HK-2 (cell line): ENCODE results near the gene RIBC2.

Source experiments
- DNase-seq: peaks from one replicate; pipeline ENCODE4 v3.0.0-alpha.2; 2018; ENCODE audit not compliant: unreplicated experiment

RIBC2 gene

DNA sequence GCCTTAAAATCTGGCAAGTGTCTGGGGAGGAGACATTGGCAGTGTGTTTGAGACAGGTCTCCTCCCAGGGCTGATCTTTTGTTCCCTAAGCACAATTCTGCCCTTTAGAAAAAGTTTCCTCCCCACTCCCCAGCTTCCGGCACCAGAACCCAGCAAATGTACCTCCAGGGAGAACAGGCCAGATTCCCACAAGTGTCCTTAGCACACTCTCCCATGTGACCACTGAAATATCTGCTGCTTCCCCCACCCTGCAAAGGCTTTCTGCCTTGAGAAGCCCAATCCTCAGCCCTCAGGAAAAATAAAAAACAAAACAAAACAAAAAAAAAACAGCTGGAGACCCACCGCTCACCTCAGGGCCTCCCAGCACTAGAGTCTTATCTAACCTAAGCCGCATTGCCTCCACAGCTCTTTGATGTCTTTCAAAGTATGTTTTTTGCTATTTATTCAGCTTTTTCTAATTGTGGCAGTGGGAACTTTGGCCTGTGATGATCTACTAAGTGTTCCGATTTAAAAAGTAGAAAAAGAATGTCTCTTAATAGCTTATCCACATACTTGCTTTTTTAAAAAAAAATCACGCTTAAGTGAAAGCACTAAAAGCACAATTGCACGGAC lies 60.2 kb downstream of the RIBC2 start:
- DNase-seq, result no peak

DNA sequence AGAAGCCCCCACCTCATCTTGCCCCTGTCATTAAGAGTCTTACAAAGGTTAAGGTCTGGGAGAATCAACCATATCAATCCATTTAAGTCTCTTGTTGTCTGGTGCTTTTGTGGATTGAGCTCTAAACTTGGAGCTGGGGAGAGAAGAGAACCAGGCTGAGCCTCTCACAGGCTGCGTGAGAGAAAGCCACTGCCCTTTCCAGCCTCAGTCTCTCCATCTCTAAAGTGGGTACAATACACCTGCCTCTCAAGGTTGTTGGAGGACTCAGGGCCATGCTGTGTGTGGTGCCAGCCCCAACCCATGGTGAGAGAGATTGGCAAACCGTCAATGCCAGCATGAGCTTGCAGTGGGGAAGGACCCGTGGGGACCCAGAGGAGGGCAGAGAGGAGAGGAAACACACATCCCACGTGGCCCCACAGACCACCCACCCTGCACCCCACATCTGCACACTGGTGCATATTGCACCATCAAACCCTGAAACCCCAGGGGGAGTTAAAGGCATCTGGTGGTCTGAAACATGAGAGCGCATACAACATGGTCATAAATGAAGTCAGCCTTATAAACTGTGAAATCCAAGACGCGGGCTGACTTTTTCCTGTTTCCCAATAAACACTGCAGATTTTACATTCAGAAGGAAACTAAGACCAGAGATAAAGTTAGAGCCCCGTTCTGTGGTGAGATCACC lies 61.7 kb downstream of the RIBC2 start:
- DNase-seq, result no peak

DNA sequence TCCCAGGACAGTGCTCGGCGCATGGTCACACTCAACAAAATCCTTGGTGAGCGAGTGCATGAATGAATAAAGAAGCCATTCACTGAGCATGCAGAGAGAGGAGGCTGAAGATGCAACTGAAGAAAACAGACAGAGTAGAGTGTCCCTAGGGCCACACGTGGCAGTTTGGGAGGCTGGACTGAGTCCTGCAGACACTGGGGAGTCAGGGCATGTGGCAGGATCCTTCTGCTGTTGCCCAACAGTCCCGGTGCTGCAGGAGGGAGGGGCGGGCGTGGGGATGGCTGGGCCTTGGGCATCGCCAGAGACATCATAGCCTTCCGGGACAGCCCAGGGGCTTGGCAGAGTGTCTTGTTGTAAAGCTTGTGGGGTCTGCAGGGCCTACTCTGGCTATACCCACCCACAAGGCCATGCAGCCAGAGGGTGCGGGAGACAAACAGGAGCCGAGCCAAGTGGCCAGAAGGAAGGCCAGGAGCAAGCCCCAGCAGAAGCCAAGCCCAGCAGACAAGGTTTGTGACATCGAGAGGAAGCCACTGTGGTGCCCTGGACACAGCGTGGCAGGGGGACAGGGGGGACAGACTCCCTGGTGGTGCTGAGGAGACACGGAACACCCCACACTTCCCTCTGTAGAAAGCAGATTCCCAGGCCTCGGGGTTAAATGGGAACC lies 62.5 kb downstream of the RIBC2 start:
- DNase-seq, result no peak

DNA sequence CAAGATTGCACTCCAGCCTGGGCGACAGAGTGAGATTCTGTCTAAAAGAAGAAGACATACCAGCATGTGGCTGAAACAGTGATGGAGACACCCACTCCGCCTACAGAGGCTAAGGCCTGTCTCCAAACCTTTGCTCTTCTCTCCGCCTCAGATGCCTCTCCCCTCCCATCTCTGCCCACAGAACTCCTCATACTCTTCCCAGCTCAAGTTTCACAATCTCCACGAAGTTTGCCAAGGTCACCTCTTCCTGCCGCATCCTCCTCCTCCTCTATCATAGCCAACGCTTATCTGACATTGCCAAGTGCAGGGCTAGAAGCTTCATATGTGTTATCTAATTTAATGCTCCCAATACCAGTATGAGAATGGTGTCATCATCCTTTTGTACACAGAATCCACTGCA lies 63.3 kb downstream of the RIBC2 start:
- DNase-seq, result no peak

DNA sequence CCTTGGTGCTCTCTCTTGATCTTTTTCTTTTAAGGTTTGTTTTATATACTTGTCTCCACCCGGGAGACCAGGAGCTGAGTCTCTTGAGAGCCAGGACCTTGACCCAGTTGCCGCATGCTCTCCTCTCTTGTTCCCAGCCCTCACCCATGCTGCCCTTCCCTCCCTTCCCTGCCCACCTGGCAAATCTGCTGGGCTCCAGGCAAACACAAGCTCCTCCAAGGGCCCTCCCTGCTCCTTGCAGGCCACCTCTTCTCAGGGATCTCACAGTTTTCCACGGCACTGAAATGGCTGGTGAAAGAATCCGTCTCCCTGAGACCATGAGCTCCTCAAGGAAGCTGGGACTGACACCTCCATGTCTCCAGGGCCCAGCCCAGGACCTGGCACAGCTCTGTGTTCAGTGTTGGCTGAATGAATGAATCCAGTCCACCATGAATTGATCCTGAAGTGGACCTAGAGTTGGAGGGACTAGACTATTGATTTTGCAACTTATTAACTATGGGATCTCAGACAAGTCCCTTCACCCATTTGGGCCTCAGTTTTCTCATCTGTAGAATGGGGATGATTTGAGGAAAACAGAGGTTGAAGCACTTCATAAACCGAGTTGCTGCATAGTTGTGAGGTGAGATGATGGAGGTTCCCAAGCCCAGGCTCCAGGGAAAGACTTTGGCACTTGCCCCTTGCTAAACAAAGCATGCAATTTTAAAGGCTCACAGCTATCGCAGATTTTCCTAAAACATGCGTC lies 64.0 kb downstream of the RIBC2 start:
- DNase-seq, result no peak

DNA sequence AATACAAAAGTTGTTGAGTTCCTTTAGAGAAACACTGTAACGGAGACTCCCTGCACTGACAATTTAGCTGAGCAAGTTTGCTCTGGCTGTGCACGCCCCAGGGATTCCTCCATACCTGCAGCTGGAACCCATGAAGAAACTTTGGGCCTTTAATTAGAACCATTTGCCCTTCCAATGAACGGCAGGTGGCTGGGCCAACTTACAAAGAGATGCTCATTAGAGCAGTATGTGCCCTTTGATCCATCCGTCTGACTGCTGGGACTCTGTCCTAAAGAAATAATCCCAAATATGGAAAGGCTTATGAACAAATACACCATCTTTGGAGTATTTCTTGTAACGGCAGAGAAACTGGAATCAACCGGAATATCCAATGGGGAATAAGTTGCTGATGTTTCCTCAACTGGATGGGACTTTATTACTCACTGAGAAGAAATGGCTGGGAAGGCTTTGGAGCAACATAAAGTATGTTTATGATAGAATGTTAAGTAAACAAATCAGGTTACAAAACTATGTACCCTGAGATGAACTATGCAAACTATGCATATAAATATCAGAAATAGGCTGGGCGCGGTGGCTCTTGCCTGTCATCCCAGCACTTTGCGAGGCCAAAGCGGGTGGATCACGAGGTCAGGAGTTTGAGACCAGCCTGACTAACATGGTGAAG lies 64.7 kb downstream of the RIBC2 start:
- no peak for DNase-seq

DNA sequence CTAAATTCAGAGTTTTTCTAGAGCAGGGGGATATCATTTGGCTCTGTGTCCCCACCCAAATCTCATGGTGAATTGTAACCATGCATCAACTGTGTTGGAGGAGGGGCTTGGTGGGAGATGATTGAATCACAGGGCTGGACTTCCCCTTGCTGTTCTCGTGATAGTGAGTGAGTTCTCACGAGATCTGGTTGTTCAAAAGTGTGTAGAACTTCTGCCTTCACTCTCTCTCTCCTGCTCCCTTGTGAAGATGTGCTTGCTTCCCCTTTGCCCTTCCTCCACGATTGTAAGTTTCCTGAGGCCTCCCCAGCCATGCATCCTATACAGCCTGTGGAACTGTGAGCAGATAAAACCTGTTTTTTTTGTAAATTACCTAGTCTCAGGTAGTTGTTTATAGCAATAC lies 67.2 kb downstream of the RIBC2 start:
- no peak for DNase-seq

DNA sequence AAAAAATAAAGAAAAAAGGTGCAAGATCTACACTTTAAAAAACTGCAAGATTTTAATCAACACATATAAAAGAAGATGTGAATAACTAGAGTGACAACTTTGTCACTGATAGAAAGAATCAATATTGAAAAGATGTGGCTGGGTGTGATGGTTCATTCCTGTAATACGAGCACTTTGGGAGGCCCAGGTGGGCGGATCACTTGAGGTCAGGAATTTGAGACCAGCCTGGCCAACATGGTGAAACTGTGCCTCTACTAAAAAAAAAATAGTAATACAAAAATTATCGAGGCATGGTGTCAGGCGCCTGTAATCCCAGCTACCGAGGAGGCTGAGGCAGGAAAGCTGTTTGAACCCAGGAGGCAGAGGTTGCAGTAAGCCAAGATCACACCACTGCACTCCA lies 68.2 kb downstream of the RIBC2 start:
- no peak for DNase-seq
